Measurements from ENCODE around the gene FNDC3A. TPM values are rescaled to one million over a fixed set of nuclear protein-coding genes. Genes with fewer than 3 reads are reported as not detected.

The FNDC3A gene
- 48.8 TPM for total RNA-seq

- peak; percentile 69 for DNase-seq
Measured at GRCh38 chr13:48975856-48976575, at the start of gene FNDC3A. TSS of gene FNDC3A (plus strand) at chr13:48975912. CDS start at chr13:49006191, 30,279 bp downstream.

GRCh38 chr13:48928757-48929430 lies 46.8 kb upstream of the FNDC3A start:
- DNase-seq: no peak

GRCh38 chr13:48930918-48931317 lies 44.8 kb upstream of the FNDC3A start:
- DNase-seq: no peak

- no peak for DNase-seq
Measured at GRCh38 chr13:48938308-48938943, 37.3 kb upstream of the FNDC3A start.

GRCh38 chr13:48939728-48940127 lies 36.0 kb upstream of the FNDC3A start:
- DNase-seq: no peak

- no peak for DNase-seq
Measured at GRCh38 chr13:48942131-48942530, 33.6 kb upstream of the FNDC3A start.

- DNase-seq: no peak
Measured at GRCh38 chr13:48944221-48944620, 31.5 kb upstream of the FNDC3A start.

- no peak for DNase-seq
Measured at GRCh38 chr13:48945626-48946025, 30.1 kb upstream of the FNDC3A start.

- DNase-seq: no peak
Measured at GRCh38 chr13:48946163-48946562, 29.5 kb upstream of the FNDC3A start.

GRCh38 chr13:48949566-48950500 lies 25.9 kb upstream of the FNDC3A start:
- DNase-seq: no peak

- DNase-seq: no peak
Measured at GRCh38 chr13:48950501-48950875, 25.2 kb upstream of the FNDC3A start.

GRCh38 chr13:48954081-48954480 lies 21.6 kb upstream of the FNDC3A start:
- DNase-seq: no peak

- no peak for DNase-seq
Measured at GRCh38 chr13:48955536-48955935, 20.2 kb upstream of the FNDC3A start.

GRCh38 chr13:48961379-48961778 lies 14.3 kb upstream of the FNDC3A start:
- no peak for DNase-seq

- DNase-seq: no peak
Measured at GRCh38 chr13:48962281-48962680, 13.4 kb upstream of the FNDC3A start.

- DNase-seq: no peak
Measured at GRCh38 chr13:48965736-48966135, 10.0 kb upstream of the FNDC3A start.

- DNase-seq: no peak
Measured at GRCh38 chr13:48969685-48970084, 6.0 kb upstream of the FNDC3A start.

GRCh38 chr13:48973845-48974431 lies 1.8 kb upstream of the FNDC3A start:
- DNase-seq: no peak

- DNase-seq: peak; percentile 60
Measured at GRCh38 chr13:48975101-48975855, 434 bp upstream of the FNDC3A start.

GRCh38 chr13:48976576-48977285 lies 1.0 kb downstream of the FNDC3A start:
- peak; percentile 49 for DNase-seq

- DNase-seq: peak; percentile 49
Measured at GRCh38 chr13:48977286-48977625, 1.5 kb downstream of the FNDC3A start.

Measured in skin of body (tissue), 2 donors.